ENCODE results near the gene COQ10A.

Gene COQ10A

DNA sequence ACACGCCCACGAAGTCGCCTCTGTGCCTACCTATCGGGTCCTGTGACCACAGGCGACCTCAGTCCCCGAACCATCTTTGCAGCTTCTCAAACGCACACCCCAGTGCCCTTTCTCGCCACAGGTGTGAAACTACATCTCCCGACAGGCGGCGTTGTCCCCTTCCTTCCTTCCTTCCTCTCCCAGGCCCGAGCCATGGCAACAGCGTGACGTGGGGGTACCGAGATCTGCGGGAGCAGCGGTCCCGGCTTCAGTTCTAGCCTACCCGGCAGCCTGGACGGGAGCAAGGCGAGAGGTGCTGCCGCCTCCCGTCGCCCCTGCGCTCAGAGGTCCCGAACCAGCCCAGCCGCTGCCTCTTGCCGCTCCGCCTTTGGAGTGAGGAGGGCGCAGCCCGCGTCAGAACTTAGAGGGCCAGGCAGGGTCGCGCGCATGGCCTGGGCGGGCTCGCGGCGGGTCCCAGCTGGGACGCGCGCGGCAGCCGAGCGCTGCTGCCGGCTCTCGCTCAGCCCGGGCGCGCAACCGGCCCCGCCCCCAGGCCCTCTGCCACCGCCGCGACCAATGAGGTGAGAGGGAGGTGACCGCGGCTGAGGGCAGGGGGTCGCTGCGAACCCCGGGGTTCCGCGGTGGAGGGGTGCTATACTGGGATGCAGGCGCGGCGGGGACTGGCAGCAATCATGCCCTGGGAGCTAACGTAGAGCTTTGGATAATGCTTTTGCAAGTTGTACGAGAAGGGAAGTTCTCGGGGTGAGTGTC, at the start of gene COQ10A:
TSS of gene COQ10A (plus strand) at position 250 of the 750 bp plus-strand sequence. CDS start at position 427, 177 bp downstream.
- peak; percentile 89 for DNase-seq

DNA sequence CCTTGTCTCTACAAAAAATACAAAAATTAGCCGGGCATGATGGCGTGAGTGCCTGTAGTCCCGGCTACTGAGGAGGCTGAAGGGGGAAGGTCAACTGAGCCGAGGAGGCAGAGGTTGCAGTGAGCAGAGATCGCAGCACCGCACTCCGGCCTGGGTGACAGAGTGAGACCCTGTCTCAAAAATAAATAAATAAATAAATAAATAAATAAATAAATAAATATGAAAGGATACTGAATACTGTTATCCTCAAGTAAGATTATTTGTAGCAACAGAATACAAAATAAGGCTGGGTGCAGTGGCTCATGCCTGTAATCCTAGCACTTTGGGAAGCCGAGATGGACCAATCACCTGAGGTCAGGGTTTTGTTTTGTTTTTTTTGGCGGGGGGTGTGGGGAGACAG, 46.9 kb upstream of the COQ10A start:
- no peak for DNase-seq

- DNase-seq, result peak; percentile 34
Measured at GRCh38 chr12:56220611-56221231, 46.0 kb upstream of the COQ10A start.

- no peak for DNase-seq
Measured at GRCh38 chr12:56221232-56221756, 45.4 kb upstream of the COQ10A start.

DNA sequence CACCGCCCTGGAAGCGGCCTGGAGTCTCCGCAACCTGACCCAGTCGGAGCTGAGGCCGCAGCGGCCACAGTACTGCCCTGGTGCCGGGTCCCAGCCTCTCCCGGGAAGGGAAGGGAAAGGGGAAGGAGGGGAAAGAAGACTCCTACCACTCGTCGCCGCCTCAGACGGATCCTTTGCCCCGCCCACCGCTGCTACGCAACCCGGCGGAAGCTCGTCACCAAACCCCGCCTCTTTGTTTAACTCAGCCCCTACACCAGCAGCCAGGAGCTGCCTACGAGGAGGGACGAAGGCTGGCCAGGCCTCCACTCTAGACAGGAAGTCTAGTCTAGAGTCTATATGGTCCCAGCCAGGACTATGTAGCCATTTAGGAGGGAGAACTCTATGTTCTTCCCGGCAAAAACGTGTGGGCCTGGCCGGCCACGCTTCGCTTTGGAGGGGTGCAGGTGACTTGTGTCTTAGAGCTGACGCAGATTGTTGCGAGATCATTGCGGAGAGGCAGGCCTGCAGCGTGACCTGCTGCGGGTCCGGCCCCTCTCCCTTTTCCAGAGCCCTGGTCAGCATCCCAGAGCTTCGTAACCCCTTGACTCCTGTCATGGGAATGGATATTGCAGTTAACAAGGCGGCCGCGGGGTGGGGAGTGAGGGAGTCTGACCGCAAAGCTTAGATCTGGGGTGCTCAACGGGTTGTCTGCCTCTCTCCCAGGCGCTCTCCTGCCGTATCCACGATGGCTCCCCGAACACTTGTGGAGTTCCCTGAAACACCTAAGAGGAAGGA, 44.8 kb upstream of the COQ10A start, which contains the start of gene RNF41:
TSS of gene RNF41 (minus strand) at position 166 of the 774 bp plus-strand sequence. CDS start 7,875 bp downstream, outside the sequence.
- DNase-seq, result peak; percentile 94

- DNase-seq, result no peak
Measured at GRCh38 chr12:56222531-56222895, 44.2 kb upstream of the COQ10A start.

GRCh38 chr12:56223571-56224101, 43.1 kb upstream of the COQ10A start:
- DNase-seq, result no peak

GRCh38 chr12:56224102-56224701, 42.5 kb upstream of the COQ10A start, which contains the start of gene NABP2:
TSS of gene NABP2 (plus strand) at chr12:56224342. CDS start at chr12:56224857, 515 bp downstream.
- DNase-seq, result peak; percentile 92

GRCh38 chr12:56224954-56225353, 41.8 kb upstream of the COQ10A start:
- DNase-seq, result no peak

DNA sequence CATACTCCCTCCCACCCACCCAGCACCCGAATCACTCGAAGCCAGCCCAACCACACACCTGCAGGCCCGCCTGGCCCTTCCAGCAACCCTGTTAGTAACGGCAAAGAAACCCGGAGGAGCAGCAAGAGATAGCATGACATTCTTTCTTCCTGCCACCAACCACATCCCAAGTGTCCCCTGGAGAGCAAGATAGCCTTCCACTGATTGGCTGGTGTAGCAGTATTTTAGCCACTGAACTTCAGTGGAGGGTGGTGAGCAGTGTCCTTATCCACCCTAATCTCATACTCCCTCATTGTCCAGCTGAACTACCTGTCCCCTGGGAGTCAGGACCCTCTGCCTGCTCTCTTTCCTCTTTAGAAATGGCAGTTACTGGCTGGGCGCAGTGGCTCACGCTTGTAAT, 37.7 kb upstream of the COQ10A start:
- DNase-seq, result no peak

GRCh38 chr12:56229916-56230431, 36.8 kb upstream of the COQ10A start, which contains the start of gene SLC39A5:
TSS of gene SLC39A5 (plus strand) at chr12:56230051. CDS start at chr12:56231275, 1,224 bp downstream.
- no peak for DNase-seq

DNA sequence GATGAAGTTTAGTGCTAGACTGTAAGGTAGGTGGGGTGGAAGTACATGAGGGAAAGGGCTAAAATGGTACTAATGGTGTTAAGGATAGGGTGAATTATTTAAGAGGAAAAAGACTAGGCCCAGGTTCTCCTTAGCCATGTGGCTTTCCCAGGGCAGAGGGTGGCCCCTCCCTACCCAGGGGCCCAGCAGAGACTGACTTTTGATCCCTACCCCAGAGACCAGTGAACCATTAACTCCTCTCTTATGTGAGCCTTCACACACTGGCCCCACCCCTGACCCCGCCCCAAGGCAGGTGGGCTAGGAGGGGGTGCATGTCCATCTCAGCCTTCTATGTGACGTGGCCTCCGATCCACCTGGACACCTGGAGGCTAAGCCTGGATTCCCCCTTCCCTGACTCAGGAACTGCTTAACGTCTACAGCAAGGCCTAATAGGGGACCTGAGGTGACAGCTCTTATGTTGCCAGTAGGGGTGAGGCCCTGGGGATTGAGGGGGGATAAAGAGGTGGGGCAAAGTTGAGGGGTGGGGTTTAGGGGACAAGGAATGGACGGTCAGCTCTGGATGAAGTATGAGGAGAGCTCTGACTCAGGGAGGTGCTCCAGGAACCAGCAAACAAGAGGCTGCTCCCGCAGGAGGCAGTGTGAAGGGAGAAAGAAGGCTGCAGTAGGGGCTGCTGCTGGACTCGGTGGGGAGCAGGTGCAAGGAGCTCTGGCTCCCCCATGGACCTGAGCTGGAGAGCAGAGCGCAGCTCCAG, 36.1 kb upstream of the COQ10A start:
- DNase-seq, result no peak

GRCh38 chr12:56231184-56231582, 35.6 kb upstream of the COQ10A start:
- no peak for DNase-seq

DNA sequence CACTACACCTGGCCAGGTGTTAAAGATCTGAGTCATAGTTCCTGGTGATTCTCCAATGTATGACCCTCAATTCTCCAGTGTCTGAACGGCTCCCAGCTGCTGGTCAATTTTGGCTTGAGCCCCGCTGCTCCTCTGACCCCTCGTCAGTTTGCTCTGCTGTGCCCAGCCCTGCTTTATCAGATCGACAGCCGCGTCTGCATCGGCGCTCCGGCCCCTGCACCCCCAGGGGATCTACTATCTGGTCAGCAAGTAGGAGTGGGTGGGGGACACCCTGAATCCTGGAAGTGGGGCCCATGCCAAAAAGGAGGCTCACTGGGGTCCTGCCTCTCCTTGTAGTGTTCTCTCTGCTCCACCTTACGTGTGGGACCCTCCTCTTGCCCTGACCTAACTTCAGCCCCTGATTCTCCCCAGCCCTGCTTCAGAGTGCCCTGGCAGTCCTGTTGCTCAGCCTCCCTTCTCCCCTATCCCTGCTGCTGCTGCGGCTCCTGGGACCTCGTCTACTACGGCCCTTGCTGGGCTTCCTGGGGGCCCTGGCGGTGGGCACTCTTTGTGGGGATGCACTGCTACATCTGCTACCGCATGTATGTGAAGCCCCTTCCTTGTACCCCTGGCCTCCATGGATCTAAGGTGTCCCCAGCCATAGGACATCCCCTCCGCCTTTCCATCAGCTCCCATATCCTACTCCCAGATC, 31.9 kb upstream of the COQ10A start:
- DNase-seq, result no peak

GRCh38 chr12:56236091-56236490, 30.7 kb upstream of the COQ10A start:
- DNase-seq, result no peak

- no peak for DNase-seq
Measured at GRCh38 chr12:56236985-56237384, 29.8 kb upstream of the COQ10A start.

GRCh38 chr12:56237552-56237951, 29.2 kb upstream of the COQ10A start:
- no peak for DNase-seq

DNA sequence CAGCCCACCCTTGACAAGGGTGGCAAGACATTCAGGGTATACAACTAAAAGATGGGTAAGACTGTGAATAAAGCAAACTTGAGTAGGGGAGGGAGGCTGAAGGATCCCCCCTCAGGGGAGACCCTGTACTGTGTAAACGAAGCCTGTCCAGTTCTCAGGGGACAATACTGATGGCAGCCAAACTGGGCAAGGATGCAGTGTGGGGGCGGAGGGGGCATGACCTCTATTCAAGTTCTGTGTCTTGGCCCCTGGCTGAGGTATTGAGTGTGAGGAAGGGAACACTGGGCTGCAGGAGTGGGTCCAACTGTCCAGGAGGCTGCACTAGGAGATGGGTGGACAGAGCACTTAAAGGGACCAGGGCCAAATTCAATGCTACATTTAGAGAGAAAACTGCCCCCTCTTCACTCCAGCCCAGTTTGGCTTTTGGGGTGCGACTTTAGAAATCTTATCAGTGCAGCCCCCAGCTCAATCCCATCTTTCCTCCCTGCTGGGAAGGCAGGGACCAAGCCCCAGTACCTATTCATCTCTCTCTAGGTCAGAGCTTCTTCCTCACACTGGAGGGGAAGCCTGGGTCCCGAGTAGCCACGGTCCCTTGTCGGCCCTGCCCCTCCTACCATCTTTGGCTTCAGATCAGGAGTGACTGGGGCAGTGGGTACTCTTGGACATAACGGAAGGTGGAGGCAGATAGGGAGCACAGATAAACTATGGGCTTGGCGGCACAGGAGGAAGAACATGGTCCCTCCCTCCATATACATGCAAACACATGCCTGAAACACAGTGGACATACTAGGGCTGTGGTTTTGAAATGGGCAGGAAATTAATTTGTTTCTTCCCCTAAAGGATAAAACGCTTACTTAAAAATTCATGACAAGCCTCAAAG, 25.1 kb upstream of the COQ10A start:
- no peak for DNase-seq

DNA sequence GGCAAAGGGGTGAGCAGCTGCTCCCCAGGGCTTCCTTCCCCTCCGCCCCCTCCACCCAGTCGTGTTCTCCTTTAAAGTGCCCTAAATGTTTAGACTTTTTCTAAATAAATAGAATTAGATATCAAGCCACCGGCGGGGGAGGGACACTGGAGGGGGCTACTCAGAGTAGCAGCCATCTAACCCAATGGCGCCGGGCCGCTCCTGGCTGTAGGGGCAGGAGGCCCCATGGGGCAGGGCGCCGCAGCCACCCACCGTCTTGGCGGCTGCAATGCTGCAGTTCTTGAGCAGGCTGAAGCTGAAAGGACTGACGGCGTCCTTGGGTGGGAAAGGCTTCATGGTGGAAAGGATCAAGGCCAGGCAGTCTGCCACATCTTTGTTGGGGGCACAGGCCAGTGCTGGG, 23.8 kb upstream of the COQ10A start:
- no peak for DNase-seq

GRCh38 chr12:56243731-56244181, 23.0 kb upstream of the COQ10A start:
- DNase-seq, result no peak

Data from CD4-positive, alpha-beta T cell treated with Interleukin-15 for 1 hour (primary cell).